ENCODE data around the gene FIZ1.
"Not testable (repeated sequence)": the region's sequence is repeated elsewhere in the genome, so short reads cannot be mapped to it uniquely, and the experiment has no call there.

FIZ1 gene

DNA sequence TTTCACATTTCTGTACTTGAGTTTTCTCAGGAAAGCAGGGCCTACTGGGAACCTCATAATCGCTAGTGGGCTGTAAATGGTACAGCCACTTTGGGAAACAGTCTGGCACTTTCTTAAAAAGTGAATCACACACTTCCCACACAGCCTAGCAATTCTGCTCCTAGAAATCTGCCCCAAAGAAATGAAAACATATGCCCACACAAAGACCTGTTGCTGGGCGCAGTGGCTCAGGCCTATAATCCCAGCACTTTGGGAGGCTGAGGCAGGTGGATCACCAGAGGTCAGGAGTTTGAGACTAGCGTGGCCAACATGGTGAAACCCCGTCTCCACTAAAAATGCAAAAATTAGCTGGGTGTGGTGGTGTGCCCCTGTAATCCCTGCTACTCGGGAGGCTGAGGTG, 29.8 kb downstream of the FIZ1 start:
- not testable (repeated sequence) for DNase-seq

DNA sequence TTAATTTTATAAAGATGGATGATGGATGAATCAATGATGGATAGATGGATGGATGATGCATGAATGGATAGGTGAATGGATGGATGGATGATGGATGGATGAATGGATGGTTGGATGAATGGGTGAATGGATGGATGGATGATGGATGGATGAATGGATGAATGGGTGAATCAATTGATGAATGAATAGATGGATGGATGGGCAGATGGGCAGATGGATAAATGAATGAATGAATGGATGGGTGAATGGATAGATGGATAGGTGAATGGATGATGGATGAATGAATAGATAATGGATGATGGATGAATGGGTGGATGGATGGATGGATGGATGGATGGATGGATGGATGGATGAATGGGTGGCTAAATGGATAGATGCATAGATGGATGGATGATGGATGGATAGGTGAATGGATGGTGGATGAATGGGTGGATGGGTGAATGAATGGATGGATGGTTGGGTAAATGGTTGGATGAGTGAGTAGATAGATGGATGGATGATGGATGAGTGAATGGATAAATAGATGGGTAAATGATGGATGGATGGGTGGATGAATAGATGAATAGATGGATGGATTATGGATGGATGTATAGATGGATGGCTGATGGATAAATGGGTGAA, 31.5 kb downstream of the FIZ1 start:
- DNase-seq, result no peak

DNA sequence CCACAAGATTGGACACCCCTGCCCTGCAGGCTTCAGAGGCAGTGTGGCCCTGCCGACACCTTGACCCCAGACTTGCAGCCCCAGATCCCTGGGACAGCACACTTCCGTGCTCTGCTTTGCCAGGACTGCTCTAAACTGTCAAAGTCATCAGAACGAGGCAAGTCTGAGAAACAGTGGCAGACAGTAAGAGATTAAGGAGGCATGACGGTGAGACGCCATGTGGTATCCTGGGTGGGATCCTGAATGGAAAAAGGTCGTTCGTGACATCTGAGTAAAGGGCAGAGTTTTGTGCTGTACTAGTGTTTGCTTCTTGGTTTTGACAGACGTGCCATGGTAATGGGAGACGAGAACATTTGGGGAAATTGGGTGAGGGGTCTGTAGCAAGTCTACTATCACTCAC, 32.5 kb downstream of the FIZ1 start:
- no peak for DNase-seq

DNA sequence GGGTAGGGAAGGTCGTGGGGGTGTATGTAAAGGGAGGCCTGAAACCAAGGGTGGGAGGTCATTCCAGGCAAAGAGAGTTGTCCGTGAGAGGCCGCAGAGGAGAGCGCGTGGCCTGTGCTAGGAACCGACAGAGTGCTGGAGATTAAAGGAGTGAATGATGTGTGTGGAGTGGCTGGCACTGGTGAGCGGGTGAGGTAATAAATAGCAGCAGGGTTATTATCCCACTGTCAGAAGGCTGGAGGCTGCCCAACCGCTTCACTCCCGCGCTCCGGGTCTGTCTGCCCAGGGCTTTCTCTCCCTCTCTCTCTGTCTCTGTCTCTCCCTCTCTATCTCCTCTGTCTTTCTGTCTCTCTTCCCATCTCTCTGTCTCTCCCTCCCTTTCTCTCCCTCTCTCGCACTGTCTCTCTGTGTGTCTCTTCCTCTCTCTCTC, 36.0 kb downstream of the FIZ1 start:
- no peak for DNase-seq

DNA sequence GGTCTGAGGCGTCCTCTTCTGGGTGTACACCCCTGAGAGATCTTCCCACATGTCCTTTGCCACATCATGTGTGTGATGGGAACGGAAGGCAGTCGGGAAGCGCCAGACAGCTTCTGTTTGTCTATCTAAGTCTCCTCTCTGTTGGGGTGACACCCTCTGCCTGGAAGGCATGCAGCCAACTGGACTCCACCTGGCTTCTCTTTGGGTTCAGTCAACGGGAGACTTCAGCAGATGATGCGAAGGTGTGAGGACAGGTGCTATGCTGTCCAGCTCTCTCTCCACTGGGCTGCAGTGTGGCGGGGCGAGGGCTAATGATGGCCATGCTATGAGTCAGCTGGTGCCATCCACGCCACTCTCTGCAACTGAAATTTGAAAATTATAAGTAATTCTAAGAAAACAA, 39.6 kb downstream of the FIZ1 start:
- DNase-seq, result no peak

DNA sequence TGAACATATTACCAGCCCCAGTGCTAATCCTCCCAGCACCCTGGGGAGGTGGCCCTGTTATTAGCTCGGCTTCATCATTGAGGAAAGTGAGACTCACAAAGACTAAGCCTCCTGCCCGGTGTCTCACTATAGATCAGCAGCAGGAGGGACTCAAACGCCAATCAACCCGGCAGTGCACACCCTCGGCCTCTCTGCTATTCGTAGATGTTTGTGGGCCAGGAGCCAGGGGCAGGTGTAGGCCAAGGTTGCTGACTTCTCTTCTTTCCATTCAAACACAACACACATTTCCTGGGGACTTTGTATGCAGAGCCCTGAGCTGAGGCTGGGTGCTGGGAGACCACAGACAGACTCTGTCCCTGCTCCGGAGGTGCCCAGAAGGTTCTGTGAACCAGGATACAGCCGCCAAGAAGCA, 44.6 kb downstream of the FIZ1 start:
- DNase-seq, result no peak

DNA sequence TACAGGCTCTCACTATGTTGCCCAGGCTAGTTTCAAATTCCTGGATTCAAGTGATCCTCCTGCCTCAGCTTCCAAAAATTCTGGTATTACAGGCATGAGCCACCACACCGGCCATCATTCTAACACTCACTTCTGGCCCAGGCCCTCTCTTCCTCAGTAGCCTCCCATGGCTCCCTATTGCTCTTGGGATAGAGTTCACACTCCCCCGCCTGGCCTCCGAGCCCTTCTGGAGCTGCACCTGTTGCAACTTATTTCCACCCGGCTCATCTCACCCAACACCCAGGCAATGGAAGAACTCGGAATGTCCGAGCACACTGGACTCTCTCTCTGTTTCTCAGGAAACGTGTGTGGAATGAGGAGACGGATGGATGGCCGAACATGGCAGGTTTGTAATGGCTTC, 45.0 kb downstream of the FIZ1 start:
- no peak for DNase-seq

DNA sequence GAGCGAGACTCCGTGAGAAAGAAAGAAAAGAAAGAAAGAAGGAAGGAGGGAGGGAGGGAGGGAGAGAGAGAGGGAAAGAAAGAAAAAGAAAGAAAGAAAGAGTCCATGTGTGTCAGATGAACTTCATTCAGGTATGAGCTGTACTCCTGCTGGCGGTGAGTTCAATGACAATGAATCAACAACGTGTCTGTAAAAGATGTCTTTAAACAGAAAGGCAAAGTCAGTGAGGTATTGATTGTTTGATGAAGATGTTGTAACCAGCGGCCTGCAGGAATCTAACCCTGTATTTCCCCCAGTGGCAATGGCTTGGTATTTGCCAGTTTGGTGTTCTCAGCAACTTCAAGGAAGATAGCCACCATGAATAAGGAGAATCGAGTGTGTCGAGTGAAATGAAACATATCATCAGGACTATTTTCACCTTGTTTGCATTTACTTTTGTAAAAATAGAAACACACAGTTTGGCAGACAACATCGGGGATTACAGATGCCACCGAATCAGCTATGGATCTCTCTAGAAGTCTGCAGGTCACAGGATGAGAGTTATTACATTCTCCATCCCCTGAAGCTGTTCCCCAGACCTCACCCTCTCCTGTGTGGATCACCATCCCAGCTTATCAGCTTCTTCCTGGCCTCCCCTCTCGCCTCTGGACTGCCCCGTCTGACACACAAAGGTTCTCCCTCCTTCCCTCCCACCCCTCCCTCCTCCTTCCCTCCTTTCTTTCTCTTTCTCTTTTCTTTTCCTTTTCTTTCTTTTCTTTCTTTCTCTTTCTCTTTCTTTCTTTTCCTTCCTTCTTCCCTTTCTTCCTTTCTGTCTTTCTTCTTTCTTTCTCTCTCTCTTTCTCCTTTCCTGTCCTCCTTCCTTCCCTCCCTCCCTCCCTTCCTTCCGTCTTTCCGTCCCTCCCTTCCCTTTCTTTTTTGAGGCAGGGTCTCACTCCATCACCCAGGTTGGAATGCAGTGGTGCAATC, 45.8 kb downstream of the FIZ1 start:
- no peak for DNase-seq

DNA sequence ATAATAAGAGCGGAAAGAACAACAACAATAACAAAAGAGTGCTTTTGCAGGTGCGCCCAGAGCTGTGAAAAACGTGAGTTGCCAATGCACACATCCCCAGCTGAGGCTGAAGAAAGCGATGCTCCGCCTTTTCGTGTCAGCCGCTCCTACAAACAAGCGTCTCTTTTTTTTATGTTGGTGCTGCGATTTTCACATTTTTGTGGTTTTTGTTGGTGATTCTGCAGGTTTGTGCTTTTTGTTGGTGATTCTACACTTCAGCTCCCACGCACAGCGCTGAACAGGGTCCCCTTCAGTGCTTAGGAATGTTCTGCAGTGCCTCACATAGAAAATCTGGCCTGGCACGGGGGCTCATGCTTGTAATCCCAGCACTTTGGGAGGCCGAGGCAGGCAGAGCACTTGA, 46.7 kb downstream of the FIZ1 start:
- peak; percentile 62 for DNase-seq

DNA sequence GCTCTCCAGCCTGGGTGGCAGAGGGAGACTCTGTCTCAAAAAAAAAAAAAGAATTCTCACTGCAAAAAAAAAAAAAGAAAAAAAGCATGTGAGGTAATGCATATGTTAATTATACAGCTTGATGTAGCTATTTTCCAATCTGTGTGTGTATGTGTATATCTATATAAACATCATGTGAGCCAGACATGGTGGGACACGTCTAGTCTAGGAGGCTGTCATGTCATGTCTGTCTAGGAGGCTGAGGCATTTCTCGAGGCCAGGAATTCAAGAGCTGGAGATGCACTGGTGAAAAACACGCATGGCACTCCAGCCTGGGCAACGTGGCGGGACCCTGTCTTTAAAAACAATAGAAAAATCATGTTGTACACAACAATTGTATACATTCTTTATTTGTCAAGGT, 47.1 kb downstream of the FIZ1 start:
- DNase-seq, result no peak

DNA sequence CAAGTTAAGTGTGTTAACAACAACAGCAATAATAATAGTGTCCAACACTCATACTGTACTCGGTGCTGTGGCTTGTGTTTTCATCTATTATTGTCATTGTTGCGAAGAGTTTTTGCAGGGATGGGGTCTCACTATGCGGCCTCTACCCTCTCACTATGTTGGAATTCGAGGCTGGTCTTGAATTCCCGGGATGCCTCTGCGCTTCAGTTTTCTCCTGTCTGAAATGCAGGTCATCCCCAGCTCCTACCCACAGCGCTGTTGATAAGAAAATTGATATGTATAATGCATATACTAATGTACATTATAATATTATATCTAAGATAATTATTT, 49.0 kb downstream of the FIZ1 start:
- no peak for DNase-seq

DNA sequence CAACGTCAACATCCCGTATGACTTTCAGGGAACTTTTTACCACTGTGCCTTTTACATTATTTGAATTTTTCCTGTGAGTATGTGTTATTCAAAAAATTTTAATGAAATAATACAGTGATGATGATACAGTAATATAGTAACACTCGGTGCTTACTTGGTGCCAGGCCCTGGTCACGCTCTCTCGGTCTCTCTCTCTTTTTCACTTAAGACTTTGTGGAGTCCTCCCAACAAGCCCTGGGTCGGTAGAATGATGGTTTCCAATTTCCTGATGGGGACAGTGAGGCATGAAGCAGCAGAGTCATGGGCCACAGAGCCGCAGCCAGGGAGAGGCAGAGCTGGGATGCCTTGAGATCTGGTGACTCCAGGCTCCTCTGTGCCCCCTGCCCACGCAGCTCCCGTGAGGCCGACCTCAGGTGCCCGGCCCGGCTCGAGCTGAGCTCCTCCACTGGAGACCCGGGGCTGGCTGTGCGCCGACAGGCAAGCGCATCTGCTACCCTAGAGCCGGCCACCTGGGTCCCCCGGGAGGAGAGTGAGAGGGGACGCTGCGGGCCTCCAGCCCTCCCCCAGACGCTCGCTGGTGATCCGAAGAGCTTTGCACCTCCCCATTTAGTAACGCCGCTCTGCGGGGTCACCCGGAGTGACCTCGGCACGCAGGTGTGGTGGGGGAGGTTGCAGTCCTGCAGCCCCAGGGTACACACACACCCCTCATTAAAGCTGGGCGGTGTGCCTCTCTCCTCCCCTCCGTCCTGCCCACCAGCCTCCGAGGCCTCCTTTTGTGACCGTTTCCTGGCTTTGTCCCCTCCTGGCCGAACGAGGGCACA, 49.6 kb downstream of the FIZ1 start:
- peak; percentile 89 for DNase-seq

DNA sequence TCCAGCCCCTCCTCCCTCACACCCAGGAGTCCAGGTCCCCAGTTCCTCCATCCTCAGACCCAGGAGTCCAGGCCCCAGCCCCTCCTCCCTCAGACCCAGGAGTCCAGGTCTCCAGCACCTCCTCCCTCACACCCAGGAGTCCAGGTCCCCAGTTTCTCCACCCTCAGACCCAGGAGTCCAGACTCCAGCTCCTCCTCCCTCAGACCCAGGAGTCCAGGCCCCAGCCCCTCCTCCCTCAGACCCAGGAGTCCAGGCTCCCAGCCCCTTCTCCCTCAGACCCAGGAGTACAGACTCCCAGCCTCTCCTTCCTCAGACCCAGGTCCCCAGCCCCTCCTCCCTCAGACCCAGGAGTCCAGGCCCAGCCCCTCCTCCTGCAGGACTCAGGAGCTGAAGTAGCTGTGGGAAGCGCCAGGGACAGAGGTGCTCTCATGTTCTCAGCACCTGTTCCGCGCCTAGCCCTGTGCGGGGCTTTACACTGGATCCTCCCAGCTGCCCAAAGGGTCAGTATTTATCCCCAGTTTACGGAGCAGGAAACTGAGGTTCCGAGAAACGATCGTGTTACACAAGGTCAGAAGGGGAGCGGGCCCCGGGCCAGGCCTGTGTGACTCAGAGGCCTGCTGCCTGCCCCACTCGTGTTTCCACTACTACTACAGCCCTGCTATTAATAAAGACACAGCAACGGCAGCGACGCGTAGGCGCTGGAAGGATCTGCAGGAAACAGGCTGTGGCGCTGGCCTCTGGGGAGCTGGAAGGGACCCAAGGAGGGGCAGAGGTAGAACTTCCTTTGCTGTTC, 52.3 kb downstream of the FIZ1 start:
- no peak for DNase-seq

DNA sequence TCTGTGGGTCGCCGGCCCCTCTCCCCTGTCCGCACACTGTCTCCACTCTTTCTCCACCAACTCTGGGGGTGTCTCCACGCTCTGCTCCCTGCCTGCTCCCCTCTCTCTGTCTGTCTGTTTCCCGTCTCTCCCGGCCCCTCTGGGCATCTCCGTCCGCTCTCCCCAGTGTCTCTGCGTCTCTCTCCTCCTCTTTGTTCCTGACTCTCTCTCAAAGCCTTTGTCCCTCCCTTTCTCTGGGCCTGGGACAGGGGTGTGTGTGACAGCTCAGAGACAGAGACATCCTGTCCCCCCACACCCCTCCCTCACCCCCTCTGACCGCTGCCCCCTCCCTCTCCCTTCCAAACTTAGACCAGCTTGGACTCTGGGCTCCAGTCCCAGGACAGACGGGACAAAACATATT, 53.3 kb downstream of the FIZ1 start:
- no peak for DNase-seq

DNA sequence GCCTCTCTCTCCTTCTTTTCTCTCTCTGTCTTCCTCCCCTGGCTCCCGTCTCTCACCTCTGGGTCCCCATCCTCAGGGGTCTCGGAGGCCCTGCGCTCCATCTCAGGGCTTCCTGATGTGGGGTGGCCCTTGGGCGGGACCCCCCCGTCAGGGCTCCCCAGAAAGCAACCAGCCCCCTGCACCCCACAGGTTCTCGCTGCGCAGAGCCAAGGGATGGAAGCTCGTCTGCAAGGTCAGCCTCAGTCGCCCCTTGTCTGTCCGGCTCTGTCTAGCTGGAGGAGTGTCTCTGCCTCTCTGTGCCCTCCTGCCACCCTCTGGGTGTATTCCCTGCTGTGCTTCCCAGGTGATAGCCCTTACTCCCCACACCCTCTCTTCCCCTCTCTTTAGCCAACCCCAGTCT, 53.9 kb downstream of the FIZ1 start, which contains the start of gene SBK3:
TSS of gene SBK3 (minus strand) at position 101 of the 400 bp plus-strand sequence. CDS start at position 101, 0 bp downstream.
- DNase-seq, result no peak

DNA sequence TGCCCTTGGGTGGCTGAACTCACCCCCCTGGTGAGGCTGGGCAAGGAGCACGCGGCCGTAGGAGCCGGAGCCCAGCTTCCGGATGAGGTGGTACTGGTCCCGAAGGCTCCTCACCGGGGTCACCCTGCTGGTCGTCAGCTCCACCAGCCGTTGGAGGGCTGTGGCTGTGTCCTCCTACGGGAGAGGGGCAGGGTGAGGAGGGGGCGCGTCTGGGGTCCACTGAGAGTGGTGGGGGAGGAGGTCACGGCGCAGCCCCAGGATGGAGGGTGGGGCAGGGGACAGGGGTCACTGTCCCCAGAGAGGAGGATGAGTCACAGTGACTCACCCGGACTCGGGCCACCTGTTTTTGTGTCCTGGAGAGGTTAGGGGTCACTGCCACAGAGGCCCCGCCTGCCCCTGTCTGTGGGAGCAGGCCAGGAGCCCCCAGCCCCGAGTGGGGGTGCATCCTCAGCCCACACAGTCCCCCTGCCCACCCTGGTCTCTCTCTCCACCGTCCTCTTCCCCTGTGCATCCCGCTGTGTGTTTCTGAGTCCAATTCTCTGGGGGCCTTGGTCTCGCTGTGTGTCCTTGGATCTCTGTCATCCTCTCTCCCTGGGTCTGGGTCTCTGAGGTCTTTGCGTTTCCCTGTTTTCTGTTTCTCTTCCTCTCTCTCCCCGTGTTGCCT, 54.4 kb downstream of the FIZ1 start:
- no peak for DNase-seq

DNA sequence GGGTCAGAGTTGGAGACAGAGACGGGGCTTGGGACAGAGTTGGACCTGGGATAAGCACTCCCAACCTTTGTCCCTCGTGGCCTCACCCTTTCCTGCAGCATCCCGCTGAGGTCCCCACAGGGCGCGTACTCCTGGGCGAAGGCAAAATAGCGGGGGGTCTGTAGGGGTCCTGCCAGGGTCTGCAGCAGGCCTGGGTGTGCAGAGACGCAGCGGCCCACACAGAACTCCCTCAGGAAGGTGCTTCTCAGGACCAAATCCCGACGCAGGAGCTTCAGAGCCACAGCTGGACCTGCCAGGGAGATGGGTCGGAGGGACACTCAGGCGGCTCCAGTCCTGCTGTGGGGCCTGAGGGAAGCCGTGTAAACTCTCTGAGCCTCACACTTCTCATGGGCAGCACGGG, 55.3 kb downstream of the FIZ1 start:
- no peak for DNase-seq

DNA sequence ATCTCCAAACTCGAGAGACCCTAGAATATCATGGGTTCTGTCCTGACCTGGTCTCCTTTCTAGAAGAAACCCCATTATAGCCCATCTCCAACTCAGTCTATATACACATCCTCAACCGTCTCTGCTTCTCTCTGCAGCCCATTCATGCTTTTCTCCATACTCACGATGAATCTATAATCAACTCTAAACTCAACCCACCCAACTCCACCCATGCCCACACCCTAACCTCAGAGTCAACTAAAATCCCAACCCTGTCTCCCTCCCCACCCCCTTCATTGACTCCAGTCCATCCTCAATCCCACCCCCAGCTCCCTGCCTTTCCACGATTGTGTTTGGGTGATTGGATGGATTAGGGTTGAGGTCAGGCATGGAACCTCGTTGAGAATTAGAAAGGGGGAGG, 55.8 kb downstream of the FIZ1 start:
- DNase-seq, result no peak

DNA sequence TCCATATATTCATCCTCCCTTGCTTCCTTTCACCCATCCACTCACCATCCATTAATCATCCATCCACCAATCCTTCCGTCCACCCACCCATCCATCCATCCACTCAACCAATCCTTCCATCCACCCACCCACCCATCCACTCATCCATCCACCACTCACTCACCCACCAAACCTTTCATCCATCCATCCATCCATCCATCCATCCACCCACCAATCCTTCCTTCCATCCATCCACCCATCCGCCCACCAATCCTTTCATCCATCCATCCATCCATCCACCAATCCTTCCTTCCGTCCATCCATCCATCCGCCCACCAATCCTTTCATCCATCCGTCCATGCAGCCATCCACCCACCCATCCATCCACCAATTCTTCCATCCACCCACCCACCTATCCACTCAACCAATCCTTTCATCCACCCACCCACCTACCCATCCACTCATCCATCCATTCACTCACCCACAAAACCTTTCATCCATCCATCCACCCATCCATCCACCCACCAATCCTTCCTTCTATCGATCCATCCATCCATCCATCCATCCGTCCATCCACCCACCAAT, 56.9 kb downstream of the FIZ1 start:
- no peak for DNase-seq

All from HCEC 1CT (cell line).